Measurements from ENCODE around the gene REM1.

GRCh38 chr20:31517373-31517772, 42.3 kb downstream of the REM1 start:
- TF ChIP-seq, protein P1, sequence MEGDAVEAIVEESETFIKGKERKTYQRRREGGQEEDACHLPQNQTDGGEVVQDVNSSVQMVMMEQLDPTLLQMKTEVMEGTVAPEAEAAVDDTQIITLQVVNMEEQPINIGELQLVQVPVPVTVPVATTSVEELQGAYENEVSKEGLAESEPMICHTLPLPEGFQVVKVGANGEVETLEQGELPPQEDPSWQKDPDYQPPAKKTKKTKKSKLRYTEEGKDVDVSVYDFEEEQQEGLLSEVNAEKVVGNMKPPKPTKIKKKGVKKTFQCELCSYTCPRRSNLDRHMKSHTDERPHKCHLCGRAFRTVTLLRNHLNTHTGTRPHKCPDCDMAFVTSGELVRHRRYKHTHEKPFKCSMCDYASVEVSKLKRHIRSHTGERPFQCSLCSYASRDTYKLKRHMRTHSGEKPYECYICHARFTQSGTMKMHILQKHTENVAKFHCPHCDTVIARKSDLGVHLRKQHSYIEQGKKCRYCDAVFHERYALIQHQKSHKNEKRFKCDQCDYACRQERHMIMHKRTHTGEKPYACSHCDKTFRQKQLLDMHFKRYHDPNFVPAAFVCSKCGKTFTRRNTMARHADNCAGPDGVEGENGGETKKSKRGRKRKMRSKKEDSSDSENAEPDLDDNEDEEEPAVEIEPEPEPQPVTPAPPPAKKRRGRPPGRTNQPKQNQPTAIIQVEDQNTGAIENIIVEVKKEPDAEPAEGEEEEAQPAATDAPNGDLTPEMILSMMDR (IDR thresholded peaks at IDR 0.05; ENCODE audit: low read depth, low read length), result peak; percentile 22
- no peak for TF ChIP-seq POLR2A (IDR thresholded peaks at IDR 0.05; ENCODE audit: extremely low read depth, insufficient read length)
- TF ChIP-seq MYC (IDR thresholded peaks at IDR 0.05; ENCODE audit: low read depth, low read length), result no peak
- TF ChIP-seq, protein P2, sequence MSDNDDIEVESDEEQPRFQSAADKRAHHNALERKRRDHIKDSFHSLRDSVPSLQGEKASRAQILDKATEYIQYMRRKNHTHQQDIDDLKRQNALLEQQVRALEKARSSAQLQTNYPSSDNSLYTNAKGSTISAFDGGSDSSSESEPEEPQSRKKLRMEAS (IDR thresholded peaks at IDR 0.05; ENCODE audit: low read depth, low read length), result no peak

Measured in NB4 (cell line).